GM18951 (cell line): ENCODE data around the gene MT1B.
A peak's percentile ranks its signal among the peaks of the same experiment; 100 is the strongest.
"Not testable (repeated sequence)": the region's sequence is repeated elsewhere in the genome, so short reads cannot be mapped to it uniquely, and the experiment has no call there.

Source experiments
- POLR2A ChIP-seq: IDR thresholded peaks from 4 replicates; pipeline ENCODE4 v1.6.1; 2011; ENCODE audit warnings: mild to moderate bottlenecking; ENCODE audit not compliant: insufficient read length, insufficient read depth; ENCODE audit errors: extremely low read depth
- in situ Hi-C: fragments of 300-500 bp; cut with MboI; formaldehyde crosslinking; loops from one replicate; pipeline ENCODE4 v1.12.0; 2022; ENCODE audit warnings: low sequenced_read_pairs, mixed read lengths, inconsistent platforms; ENCODE audit not compliant: unreplicated experiment

The MT1B gene

DNA sequence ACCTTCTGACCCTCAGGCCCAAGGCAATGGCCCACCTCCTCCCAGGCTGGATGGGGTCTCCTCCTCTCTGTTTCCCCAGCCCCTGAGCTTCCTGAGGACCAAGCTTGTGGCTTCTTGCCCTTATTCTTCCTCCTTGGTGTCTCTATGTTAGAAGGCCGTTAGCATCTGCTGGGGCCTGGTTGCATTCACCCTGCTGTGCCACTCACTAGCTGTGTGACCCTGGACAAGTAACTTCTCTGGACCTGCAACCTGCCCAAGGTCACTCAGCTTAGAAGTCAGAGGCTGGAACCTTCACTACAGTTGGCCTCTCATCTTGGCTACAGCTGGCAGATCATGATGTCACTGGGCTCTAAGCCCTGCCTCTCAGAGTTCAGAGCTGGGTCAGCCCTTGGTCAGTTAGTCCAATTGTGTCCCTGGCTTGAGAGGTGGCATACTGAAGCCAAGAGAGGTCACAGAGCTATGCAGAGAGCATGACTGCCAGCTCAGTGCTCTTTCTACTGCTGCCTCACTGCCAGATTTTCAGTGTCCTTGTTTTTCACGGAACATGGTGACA lies 40.3 kb upstream of the MT1B start:
- in situ Hi-C loops = no loop called here
- no peak for TF ChIP-seq POLR2A

DNA sequence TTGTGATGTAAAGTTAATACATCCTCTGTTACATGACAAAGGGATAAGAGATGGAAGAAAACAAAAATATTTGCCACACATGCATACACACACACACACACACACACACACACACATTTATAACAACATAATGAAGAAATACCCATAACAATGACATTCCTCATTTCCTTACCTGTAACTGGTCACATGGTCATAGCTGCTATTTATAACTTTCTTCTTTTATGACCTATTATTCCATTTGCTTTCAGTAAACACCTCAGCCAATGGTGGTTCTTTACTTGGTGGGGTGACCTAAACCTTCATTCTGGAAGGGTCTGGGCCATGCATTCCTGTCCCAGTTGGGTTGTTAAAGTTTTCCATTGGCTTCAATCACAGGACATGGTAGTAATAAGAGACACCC lies 38.0 kb upstream of the MT1B start:
- in situ Hi-C loops = no loop called here
- no peak for TF ChIP-seq POLR2A

- TF ChIP-seq POLR2A = no peak
- in situ Hi-C loops = no loop called here
Measured at GRCh38 chr16:56614549-56614991, 37.1 kb upstream of the MT1B start.

GRCh38 chr16:56615353-56615752 lies 36.3 kb upstream of the MT1B start:
- TF ChIP-seq POLR2A = no peak
- in situ Hi-C loops = no loop called here

- in situ Hi-C loops = no loop called here
- TF ChIP-seq POLR2A = no peak
Measured at GRCh38 chr16:56616608-56617211, 35.0 kb upstream of the MT1B start.

DNA sequence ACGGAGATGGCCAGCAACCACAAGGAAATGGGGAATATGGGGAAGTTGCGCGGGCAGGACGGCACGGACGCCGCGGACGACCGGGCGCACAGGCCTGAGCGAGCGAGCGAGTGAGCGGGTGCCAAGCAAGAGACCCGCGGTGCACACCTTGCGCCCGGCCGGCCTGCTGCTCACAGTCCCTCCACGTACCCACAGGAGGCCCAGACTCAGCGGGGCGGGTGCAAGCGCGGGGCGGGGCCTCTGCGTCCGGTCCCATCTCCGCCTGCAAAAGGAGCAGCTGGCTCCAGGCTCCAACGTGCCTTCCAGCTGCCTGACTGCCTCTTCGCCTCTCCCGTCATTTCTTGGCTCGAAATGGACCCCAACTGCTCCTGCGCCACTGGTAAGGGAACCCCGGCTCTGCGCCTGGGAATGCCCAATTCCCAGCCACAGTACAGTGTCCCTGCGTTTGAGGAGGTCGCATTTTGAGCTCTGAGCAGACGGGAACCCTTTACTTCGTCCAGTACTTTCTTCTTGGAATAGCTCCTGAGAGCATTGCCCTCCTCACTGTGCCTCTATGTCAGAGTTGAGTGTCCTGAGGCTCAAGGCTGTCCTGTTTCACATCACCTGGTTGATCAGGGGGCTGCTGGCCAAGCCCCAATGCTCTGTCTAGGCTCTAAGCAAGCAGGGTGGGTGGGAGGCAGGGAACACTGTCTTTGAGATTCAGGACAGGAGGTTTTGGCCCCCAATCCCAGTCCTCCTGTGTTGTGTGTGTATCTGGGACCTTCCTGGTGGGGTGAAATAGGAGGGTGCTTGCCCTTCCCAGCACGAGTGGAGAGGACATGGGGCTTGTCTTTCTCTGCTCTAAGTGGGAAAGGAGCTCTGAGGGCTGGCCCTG lies 34.2 kb upstream of the MT1B start:
- in situ Hi-C loops = no loop called here
- no peak for TF ChIP-seq POLR2A

DNA sequence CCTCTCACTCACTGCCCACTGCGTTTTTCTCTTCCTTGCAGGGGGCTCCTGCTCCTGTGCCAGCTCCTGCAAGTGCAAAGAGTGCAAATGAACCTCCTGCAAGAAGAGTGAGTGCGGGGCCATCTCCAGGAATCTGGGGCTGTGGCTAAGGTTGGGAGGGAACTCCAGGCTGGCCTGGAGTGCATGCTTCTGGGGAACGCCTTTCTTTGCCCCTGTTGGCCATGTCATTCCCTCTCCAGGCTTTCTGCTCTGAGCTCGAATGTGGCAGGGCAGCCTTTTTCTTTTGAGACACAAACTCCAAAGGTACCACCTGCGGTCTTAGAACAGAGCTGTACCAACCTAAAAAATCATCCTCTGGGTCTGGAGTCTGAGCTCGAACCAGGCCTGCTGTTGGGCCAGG lies 33.5 kb upstream of the MT1B start:
- in situ Hi-C loops = no loop called here
- no peak for TF ChIP-seq POLR2A

- in situ Hi-C loops = no loop called here
- TF ChIP-seq POLR2A = no peak
Measured at GRCh38 chr16:56620339-56620897, 31.3 kb upstream of the MT1B start.

DNA sequence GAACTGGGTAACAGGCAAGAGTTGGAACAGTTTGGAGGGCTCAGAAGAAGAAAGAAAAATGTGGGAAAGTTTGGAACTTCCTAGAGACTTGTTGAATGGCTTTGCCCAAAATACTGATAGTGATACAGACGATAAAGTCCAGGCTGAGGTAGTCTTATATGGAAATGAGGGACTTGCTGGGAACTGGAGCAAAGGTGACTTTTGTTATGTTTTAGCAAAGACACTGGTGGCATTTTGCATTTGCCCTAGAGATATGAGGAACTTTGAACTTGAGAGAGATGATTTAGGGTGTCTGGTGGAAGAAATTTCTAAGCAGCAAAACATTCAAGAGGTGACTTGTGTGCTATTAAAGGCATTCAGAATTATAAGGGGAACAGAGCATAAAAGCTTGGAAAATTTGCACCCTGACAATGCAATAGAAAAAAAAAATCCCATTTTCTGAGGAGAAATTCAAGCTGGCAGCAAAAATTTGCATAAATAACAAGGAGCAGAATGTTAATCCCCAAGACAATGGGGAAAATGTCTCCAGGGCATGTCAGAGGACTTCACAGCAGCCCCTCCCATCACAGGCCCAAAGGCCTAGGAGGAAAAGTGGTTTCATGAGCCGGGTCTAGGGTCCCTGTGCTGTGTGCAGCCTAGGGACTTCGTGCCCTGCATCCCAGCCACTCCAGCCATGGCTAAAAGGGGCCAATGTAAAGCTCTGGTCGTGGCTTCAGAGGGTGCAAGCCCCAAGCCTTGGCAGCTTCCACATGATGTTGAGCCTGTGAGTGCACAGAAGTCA lies 29.8 kb upstream of the MT1B start:
- in situ Hi-C loops = not testable (repeated sequence)

- in situ Hi-C loops = not testable (repeated sequence)
Measured at GRCh38 chr16:56623184-56623583, 28.5 kb upstream of the MT1B start.

- in situ Hi-C loops = no loop called here
- no peak for TF ChIP-seq POLR2A
Measured at GRCh38 chr16:56623637-56624036, 28.0 kb upstream of the MT1B start.

GRCh38 chr16:56625140-56625942 lies 26.3 kb upstream of the MT1B start, which contains the start of gene MT1E:
MT1E (plus strand) TSS chr16:56625781; CDS start chr16:56625852, 71 bp downstream.
- peak; percentile 78 for TF ChIP-seq POLR2A
- in situ Hi-C loops = no loop called here
